Activated CD4-positive, alpha-beta T cell treated with anti-CD3 and anti-CD28 coated beads for 48 hours (primary cell): ENCODE data around the gene TYK2.
"Not testable (repeated sequence)": the region's sequence is repeated elsewhere in the genome, so short reads cannot be mapped to it uniquely, and the experiment has no call there.

ENCODE experiments used
- DNase-seq: peaks from one replicate; pipeline ENCODE4 v3.0.0-alpha.2; 2020

Gene TYK2

GRCh38 chr19:10368101-10368803 lies 12.1 kb downstream of the TYK2 start:
- no peak for DNase-seq

GRCh38 chr19:10366950-10367512 lies 13.3 kb downstream of the TYK2 start:
- not testable (repeated sequence) for DNase-seq

GRCh38 chr19:10365518-10365917 lies 14.9 kb downstream of the TYK2 start:
- no peak for DNase-seq

GRCh38 chr19:10364644-10365043 lies 15.7 kb downstream of the TYK2 start:
- no peak for DNase-seq

- DNase-seq: no peak
Measured at GRCh38 chr19:10363789-10364281, 16.5 kb downstream of the TYK2 start.

GRCh38 chr19:10362259-10362658 lies 18.1 kb downstream of the TYK2 start:
- DNase-seq: no peak

- DNase-seq: no peak
Measured at GRCh38 chr19:10361569-10362011, 18.8 kb downstream of the TYK2 start.

- no peak for DNase-seq
Measured at GRCh38 chr19:10356431-10356830, 23.9 kb downstream of the TYK2 start.

- DNase-seq: peak; percentile 85
Measured at GRCh38 chr19:10353793-10354391, 26.5 kb downstream of the TYK2 start.

- DNase-seq: no peak
Measured at GRCh38 chr19:10352764-10353671, 27.4 kb downstream of the TYK2 start.

GRCh38 chr19:10346509-10346908 lies 33.9 kb downstream of the TYK2 start:
- DNase-seq: no peak

- DNase-seq: no peak
Measured at GRCh38 chr19:10344780-10345179, 35.6 kb downstream of the TYK2 start.

GRCh38 chr19:10343495-10343894 lies 36.9 kb downstream of the TYK2 start:
- no peak for DNase-seq

- no peak for DNase-seq
Measured at GRCh38 chr19:10339977-10340376, 40.4 kb downstream of the TYK2 start.

GRCh38 chr19:10339380-10339960 lies 40.9 kb downstream of the TYK2 start, which contains the start of gene ICAM3:
Gene ICAM3 (minus strand): TSS chr19:10339624. CDS start chr19:10339614, 10 bp downstream.
- peak; percentile 81 for DNase-seq

GRCh38 chr19:10338940-10339339 lies 41.4 kb downstream of the TYK2 start:
- DNase-seq: peak; percentile 30

GRCh38 chr19:10336725-10337124 lies 43.6 kb downstream of the TYK2 start:
- DNase-seq: not testable (repeated sequence)

- DNase-seq: no peak
Measured at GRCh38 chr19:10335352-10335985, 44.9 kb downstream of the TYK2 start.

GRCh38 chr19:10334588-10335351 lies 45.6 kb downstream of the TYK2 start:
- peak; percentile 82 for DNase-seq

- DNase-seq: no peak
Measured at GRCh38 chr19:10333758-10334587, 46.4 kb downstream of the TYK2 start.
